GM19328 (cell line): ENCODE data around the gene ZNF79.

Experiments used
- ATAC-seq: cut with Tn5 transposase; IDR thresholded peaks from one replicate; pipeline ENCODE4 v1.9.1; 2021; ENCODE audit warnings: mild to moderate bottlenecking, moderate library complexity; ENCODE audit not compliant: unreplicated experiment

The ZNF79 gene

GRCh38 chr9:127397646-127398274, 26.4 kb upstream of the ZNF79 start:
- ATAC-seq = no peak

- ATAC-seq = no peak
Measured at GRCh38 chr9:127398275-127398647, 25.9 kb upstream of the ZNF79 start.

GRCh38 chr9:127398715-127399400, 25.3 kb upstream of the ZNF79 start:
- ATAC-seq = no peak

- ATAC-seq = no peak
Measured at GRCh38 chr9:127399736-127400269, 24.4 kb upstream of the ZNF79 start.

GRCh38 chr9:127402401-127403090, 21.6 kb upstream of the ZNF79 start:
- no peak for ATAC-seq

- no peak for ATAC-seq
Measured at GRCh38 chr9:127403507-127404192, 20.5 kb upstream of the ZNF79 start.

GRCh38 chr9:127404631-127405030, 19.6 kb upstream of the ZNF79 start:
- ATAC-seq = no peak

- no peak for ATAC-seq
Measured at GRCh38 chr9:127405344-127406125, 18.6 kb upstream of the ZNF79 start.

- no peak for ATAC-seq
Measured at GRCh38 chr9:127406799-127407491, 17.2 kb upstream of the ZNF79 start.

- ATAC-seq = no peak
Measured at GRCh38 chr9:127407492-127407843, 16.7 kb upstream of the ZNF79 start.

GRCh38 chr9:127411122-127411521, 13.1 kb upstream of the ZNF79 start:
- no peak for ATAC-seq

GRCh38 chr9:127415141-127415540, 9.0 kb upstream of the ZNF79 start:
- ATAC-seq = no peak

GRCh38 chr9:127415657-127416056, 8.5 kb upstream of the ZNF79 start:
- no peak for ATAC-seq

GRCh38 chr9:127417131-127418036, 6.8 kb upstream of the ZNF79 start:
- no peak for ATAC-seq

GRCh38 chr9:127418037-127418471, 6.1 kb upstream of the ZNF79 start:
- no peak for ATAC-seq

GRCh38 chr9:127419348-127419747, 4.8 kb upstream of the ZNF79 start:
- no peak for ATAC-seq

GRCh38 chr9:127421057-127421456, 3.1 kb upstream of the ZNF79 start:
- ATAC-seq = no peak

GRCh38 chr9:127422133-127422782, 1.9 kb upstream of the ZNF79 start:
- ATAC-seq = no peak
